Suprapubic skin (tissue), 4 donors: ENCODE measurements around the gene THBS3.

Experiments
- POLR2A ChIP-seq, 2 donors: fragments of 450-650 bp; IDR thresholded peaks; one replicate each; pipeline ENCODE4 v1.6.1; 2017; ENCODE audit warnings: antibody characterized with exemption in 2 of 2, mild to moderate bottlenecking in 2 of 2, moderate library complexity in 2 of 2
- POLR2AphosphoS5 ChIP-seq, 3 donors: sonication (generic); formaldehyde crosslinking; IDR thresholded peaks; one replicate each; pipeline ENCODE4 v1.6.1; 2017; ENCODE audit warnings: antibody characterized with exemption in 3 of 3

DNA sequence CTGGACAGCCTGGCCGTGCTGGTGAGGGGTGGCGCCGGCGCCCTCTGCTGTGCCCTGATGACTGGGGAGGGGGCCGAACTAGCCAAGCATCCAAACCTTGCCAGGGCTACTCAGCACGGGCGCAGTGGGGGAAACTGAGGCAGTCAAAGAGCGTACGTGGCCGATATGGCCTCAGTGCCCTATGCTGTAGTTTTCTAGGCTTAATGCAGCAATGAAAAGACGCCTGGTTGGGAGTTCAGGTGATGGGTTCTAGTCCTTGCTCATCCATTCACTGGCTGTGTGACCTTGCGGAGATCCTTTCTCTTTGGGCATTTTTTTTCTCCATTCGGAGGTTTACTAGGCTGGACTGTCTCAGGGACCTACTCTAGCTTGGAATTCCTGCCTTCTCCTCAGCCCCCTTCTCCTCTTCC lies 1.6 kb upstream of the THBS3 start:
- TF ChIP-seq POLR2A (IDR thresholded peaks at IDR 0.05) (no peak), POLR2AphosphoS5 (IDR thresholded peaks at IDR 0.05) (no peak)
